ENCODE results near the gene SLBP. TPM values are rescaled to one million over a fixed set of nuclear protein-coding genes. Genes with fewer than 3 reads are reported as not detected.

The SLBP gene
- total and polyA plus RNA-seq, 2 donors (not counting 3 experiments of a cell fraction or from before 2014, with no cell fraction given): 48.3 to 63.1 TPM

DNA sequence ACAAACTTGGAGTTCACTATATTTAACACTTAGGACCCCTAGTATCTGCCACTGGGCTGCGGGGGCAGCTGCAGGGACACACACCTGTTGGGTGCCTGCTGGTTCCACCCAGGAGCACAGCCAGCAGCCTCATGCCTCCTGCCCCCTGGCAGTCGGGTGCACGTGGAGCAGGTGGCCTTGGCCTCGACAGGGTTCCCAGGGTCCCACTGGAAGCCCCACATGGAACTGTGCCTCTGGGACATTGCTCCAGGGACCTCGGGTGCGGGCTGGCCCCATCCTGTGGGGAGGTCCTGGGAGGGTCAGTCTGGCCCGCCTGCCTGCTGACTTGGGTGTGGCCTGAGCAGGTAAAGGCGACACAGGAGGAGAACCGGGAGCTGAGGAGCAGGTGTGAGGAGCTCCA, 27.2 kb upstream of the SLBP start:
- no peak overlapping the region for H3K4me2 ChIP-seq (ENCODE audit: insufficient read depth, low read length)
- no peak for TF ChIP-seq JUN (IDR thresholded peaks at IDR 0.05; ENCODE audit: borderline replicate concordance, insufficient read depth, insufficient read length, low read depth)
- no peak for TF ChIP-seq GATA2 (IDR thresholded peaks at IDR 0.05; ENCODE audit: insufficient read depth, insufficient read length, low read depth, low read length)
- no peak for TF ChIP-seq MYC (IDR thresholded peaks at IDR 0.05; ENCODE audit: low read depth, low read length)
- no peak for TF ChIP-seq POLR2AphosphoS5 (IDR thresholded peaks at IDR 0.05; ENCODE audit: insufficient read depth, low read depth, low read length)
- TF ChIP-seq EZH2 (IDR thresholded peaks at IDR 0.05; ENCODE audit: borderline replicate concordance, low read depth, low read length, severe bottlenecking): no peak
- no peak for TF ChIP-seq FOS (IDR thresholded peaks at IDR 0.05; ENCODE audit: borderline replicate concordance, insufficient read depth, low read length)
- TF ChIP-seq POLR2A (IDR thresholded peaks at IDR 0.05; ENCODE audit: low read depth, low read length): no peak
- no peak for TF ChIP-seq CTCF (IDR thresholded peaks at IDR 0.05; ENCODE audit: extremely low read depth in 1 of 2, insufficient read depth in 1 of 2, low read depth in 1 of 2, low read length in 2 of 2)
- TF ChIP-seq MAX (IDR thresholded peaks at IDR 0.05; ENCODE audit: insufficient read depth, insufficient read length): no peak
- DNase-seq (ENCODE audit: low read depth, low spot score) (no peak), FAIRE-seq (no peak)
- intact Hi-C loops (cut with micrococcal nuclease): no loop called here
- POLR2A ChIA-PET: no interaction called here
- no peak overlapping the region for H3K27ac ChIP-seq (ENCODE audit: insufficient read depth, low read depth, low read length)
- peaks cover 21 to 49% of the 10 kb centered on the region in 2 experiments for H3K36me3 ChIP-seq (ENCODE audit: control insufficient read depth in 2 of 2, extremely low read depth in 1 of 2, insufficient read depth in 2 of 2, low read length in 2 of 2)
- no peak overlapping the region for H3K4me3 ChIP-seq (replicated peaks in 1 of 3; ENCODE audit: insufficient read depth in 1 of 3, low read depth in 1 of 3, low read length in 3 of 3)
- BruUV-seq (replicated peaks): no TSS peak
- no peaks in the 10 kb centered on the region for H3K4me1 ChIP-seq (ENCODE audit: control insufficient read depth, extremely low read depth, insufficient read depth, low read length)
- dilution Hi-C loops (cut with MboI; ENCODE audit: extremely low pct_ligation_motif_present, low sequenced_read_pairs): no loop called here
- no peaks in the 10 kb centered on the region for H4K20me1 ChIP-seq (replicated peaks; ENCODE audit: control insufficient read depth, extremely low read depth, insufficient read depth, low read length)
- H2AFZ ChIP-seq (ENCODE audit: low read depth, low read length): no peak overlapping the region
- H3K9ac ChIP-seq (replicated peaks; ENCODE audit: extremely low read depth, insufficient read depth, low read length): no peak overlapping the region
- H3K9me1 ChIP-seq (replicated peaks; ENCODE audit: control insufficient read depth, extremely low read depth, insufficient read depth, low read length): no peaks in the 10 kb centered on the region
- H3K27me3 ChIP-seq (ENCODE audit: control insufficient read depth in 2 of 2, insufficient read depth in 2 of 2, low read length in 2 of 2): no peaks in the 10 kb centered on the region
- CTCF ChIA-PET: interaction anchor here (0.9 kb wide), 1 partner anchor 29 kb away, joined by 3 read pairs; no protein-coding TSS in a partner anchor
- H3K9me3 ChIP-seq (replicated peaks; ENCODE audit: control insufficient read depth, insufficient read depth, low read length): no peaks in the 10 kb centered on the region
- H3K79me2 ChIP-seq (ENCODE audit: control insufficient read depth, insufficient read depth, low read length): peaks cover 5% of the 10 kb centered on the region

Measured in endothelial cell of umbilical vein (primary cell).